Measurements from ENCODE around the gene LEPROT. TPM values are rescaled to one million over a fixed set of nuclear protein-coding genes. Genes with fewer than 3 reads are reported as not detected.

Gene LEPROT
- total RNA-seq, 1 donor from 2014 or later = 54.5 TPM

GRCh38 chr1:65404941-65405340, 15.5 kb upstream of the LEPROT start:
- no peak overlapping the region for H3K27ac Mint-ChIP-seq
- no peaks in the 10 kb centered on the region for H3K9me3 Mint-ChIP-seq (ENCODE audit: low read depth)
- no peaks in the 10 kb centered on the region for H3K4me1 Mint-ChIP-seq (ENCODE audit: low read depth)
- TF ChIP-seq, protein P1, sequence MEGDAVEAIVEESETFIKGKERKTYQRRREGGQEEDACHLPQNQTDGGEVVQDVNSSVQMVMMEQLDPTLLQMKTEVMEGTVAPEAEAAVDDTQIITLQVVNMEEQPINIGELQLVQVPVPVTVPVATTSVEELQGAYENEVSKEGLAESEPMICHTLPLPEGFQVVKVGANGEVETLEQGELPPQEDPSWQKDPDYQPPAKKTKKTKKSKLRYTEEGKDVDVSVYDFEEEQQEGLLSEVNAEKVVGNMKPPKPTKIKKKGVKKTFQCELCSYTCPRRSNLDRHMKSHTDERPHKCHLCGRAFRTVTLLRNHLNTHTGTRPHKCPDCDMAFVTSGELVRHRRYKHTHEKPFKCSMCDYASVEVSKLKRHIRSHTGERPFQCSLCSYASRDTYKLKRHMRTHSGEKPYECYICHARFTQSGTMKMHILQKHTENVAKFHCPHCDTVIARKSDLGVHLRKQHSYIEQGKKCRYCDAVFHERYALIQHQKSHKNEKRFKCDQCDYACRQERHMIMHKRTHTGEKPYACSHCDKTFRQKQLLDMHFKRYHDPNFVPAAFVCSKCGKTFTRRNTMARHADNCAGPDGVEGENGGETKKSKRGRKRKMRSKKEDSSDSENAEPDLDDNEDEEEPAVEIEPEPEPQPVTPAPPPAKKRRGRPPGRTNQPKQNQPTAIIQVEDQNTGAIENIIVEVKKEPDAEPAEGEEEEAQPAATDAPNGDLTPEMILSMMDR (IDR thresholded peaks at IDR 0.05; ENCODE audit: unreplicated experiment) = no peak
- no peak overlapping the region for H3K4me3 Mint-ChIP-seq (ENCODE audit: low read depth)
- DNase-seq (ENCODE audit: low spot score, unreplicated experiment) = no peak
- H3K27me3 Mint-ChIP-seq = no peaks in the 10 kb centered on the region
- H3K36me3 Mint-ChIP-seq (ENCODE audit: insufficient read depth) = peaks cover 4% of the 10 kb centered on the region

DNA sequence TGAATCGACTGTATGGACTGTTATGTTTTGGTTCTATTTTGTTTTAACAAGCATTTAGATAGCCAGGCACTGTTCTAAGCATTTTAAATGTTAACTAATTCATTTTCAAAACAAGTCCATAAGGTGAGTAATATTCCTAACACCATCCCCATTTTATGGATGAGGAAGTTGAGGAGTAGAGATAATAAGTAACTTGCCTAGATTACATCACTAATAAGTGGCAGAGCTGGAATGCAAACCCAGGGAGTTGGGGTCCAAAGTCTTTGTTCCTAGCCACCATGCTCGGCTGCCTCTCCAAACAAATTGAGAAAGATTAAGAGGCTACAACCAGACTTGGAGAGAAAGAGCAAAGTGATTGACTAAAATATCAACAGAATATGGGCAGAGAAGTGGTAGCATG, 12.6 kb upstream of the LEPROT start:
- TF ChIP-seq, protein P1 (IDR thresholded peaks at IDR 0.05; ENCODE audit: unreplicated experiment) = no peak
- Mint-ChIP-seq H3K36me3 (ENCODE audit: insufficient read depth) (peaks cover 2% of the 10 kb centered on the region), H3K9me3 (ENCODE audit: low read depth) (no peaks in the 10 kb centered on the region), H3K4me1 (ENCODE audit: low read depth) (peaks cover 4% of the 10 kb centered on the region), H3K4me3 (ENCODE audit: low read depth) (no peak overlapping the region), H3K27me3 (no peaks in the 10 kb centered on the region), H3K27ac (no peak overlapping the region)
- DNase-seq (ENCODE audit: low spot score, unreplicated experiment) = no peak

DNA sequence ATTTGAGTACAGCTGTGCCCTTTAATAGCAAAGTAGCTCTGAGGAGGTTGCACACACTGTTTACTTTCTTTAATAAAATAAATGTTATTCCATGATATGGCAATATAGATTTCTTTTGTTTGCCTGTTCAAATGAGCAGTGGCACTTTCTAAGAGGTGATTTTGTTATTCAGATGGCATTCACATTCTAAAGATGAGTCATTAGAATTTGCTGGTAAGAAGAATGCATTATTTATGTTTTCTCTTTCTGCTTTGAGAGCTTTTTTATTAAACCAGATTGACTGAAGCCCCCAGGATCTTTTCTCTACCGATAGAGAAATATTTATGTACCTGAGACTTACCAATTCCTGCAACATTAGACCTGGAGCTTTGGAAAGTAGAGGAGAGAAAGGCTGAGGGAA, 11.2 kb upstream of the LEPROT start:
- DNase-seq (ENCODE audit: low spot score, unreplicated experiment) = no peak
- TF ChIP-seq, protein P1 (IDR thresholded peaks at IDR 0.05; ENCODE audit: unreplicated experiment) = no peak
- H3K27me3 Mint-ChIP-seq = no peaks in the 10 kb centered on the region
- H3K4me1 Mint-ChIP-seq (ENCODE audit: low read depth) = peaks cover 6% of the 10 kb centered on the region
- peaks cover 2% of the 10 kb centered on the region for H3K36me3 Mint-ChIP-seq (ENCODE audit: insufficient read depth)
- H3K4me3 Mint-ChIP-seq (ENCODE audit: low read depth) = no peak overlapping the region
- H3K9me3 Mint-ChIP-seq (ENCODE audit: low read depth) = no peaks in the 10 kb centered on the region
- H3K27ac Mint-ChIP-seq = no peak overlapping the region

DNA sequence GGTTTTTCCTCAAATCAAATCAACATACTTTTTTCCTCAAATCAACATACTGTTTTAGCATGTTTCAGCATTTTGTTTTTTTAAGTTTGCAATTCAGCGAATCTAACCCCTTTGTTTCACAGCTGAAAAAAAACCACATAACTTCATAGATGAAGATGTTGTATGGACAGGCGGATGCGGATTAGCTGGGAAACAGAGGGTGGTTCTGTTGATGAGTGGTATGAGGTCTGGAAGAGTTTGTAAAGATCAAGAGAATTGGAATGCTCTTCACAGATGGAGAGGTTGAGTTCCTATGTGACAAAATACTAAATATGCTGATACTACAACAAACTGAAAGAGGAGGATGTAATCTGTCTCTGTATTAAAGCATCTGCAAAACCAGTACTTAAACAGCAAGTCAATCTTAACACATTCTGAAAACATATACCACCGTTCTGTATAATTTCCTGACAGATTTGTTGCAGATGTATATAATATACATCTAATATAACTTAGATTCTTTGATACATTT, 10.6 kb upstream of the LEPROT start:
- Mint-ChIP-seq H3K4me3 (ENCODE audit: low read depth) (no peak overlapping the region), H3K27me3 (no peaks in the 10 kb centered on the region), H3K9me3 (ENCODE audit: low read depth) (no peaks in the 10 kb centered on the region), H3K4me1 (ENCODE audit: low read depth) (peaks cover 6% of the 10 kb centered on the region), H3K27ac (no peak overlapping the region), H3K36me3 (ENCODE audit: insufficient read depth) (peaks cover 2% of the 10 kb centered on the region)
- TF ChIP-seq, protein P1 (IDR thresholded peaks at IDR 0.05; ENCODE audit: unreplicated experiment) = no peak
- no peak for DNase-seq (ENCODE audit: low spot score, unreplicated experiment)

DNA sequence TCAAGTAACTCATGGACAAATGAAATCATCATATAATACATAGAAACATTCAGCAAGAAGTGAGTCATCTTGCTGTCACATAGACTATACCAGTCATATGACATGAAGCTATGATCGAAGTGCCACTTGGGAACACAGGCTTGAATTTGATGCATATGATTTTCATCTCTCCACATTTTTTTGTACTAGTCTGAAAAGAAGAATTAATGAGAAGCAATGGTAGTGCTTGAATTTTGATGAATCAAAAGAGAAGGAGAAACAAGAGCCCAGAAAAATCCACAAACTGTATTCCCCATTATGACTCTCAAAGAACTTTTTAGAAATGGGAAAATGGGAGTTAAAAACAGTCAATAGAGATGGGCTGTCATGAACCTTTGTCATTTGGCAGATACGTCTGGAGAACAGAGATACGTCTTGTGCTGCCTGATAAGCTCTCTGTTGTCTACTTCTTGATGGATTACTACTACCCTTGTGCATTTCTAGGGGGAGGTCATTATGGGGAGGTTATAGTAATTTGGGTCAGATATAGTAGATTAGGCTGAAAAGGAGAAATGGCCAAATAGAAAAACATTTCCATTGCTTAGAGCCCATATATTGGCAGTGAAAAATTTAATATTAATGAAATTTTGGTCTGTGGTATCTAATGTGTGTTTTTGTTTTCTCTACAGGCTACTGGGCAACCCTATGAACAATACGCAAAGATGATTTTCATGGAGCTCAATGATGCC, 8.0 kb upstream of the LEPROT start:
- Mint-ChIP-seq H3K9me3 (ENCODE audit: low read depth) (no peaks in the 10 kb centered on the region), H3K27me3 (no peaks in the 10 kb centered on the region), H3K36me3 (ENCODE audit: insufficient read depth) (no peaks in the 10 kb centered on the region), H3K4me1 (ENCODE audit: low read depth) (peaks cover 9% of the 10 kb centered on the region), H3K27ac (no peak overlapping the region), H3K4me3 (ENCODE audit: low read depth) (no peak overlapping the region)
- no peak for DNase-seq (ENCODE audit: low spot score, unreplicated experiment)
- TF ChIP-seq, protein P1 (IDR thresholded peaks at IDR 0.05; ENCODE audit: unreplicated experiment) = no peak
